ENCODE measurements around the gene ALLC.

ALLC gene

DNA sequence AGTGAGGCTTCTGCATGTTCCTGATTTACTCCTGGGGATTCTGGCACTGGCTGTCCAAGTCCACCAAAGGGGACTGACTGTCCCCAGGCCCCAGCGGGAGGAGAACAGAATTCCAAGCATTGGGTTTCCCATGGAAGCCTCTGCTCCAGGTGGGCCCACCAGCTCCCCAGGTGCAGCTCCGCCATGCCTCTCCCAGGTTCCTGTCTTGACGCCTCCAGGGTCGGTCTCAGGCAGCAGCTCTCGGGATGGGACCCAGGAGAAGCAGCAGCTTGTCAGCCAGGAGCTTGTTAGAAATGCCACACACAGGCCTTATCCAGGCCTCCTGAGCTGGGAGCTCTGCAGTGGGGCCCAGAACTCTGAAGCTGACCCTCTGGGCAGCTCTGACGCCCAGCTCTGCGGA is 93.3 kb downstream of the ALLC start:
- no peak for DNase-seq (ENCODE audit: low read depth)

DNA sequence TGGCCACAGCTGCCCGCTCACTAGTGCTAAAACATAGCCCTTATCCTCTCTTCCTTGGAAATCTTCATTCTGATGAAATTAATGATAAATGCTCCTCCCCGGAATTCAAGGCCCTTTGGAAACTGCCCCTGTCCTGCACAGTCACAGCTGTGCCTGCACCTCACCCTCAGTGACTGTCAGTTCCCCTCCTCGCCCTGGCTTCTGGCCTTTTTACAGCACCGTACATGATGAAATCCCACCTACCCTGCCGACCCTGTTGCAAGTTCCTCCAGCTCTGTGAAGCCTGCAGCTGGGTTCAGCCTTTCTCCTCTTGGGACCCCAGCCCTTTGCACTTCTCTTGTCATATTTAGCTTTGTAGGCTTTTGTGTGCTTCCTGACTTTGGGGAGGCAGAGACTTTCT is 93.8 kb downstream of the ALLC start:
- no peak for DNase-seq (ENCODE audit: low read depth)
